ENCODE data around the gene ZNF710. TPM values are rescaled to one million over a fixed set of nuclear protein-coding genes. Genes with fewer than 3 reads are reported as not detected.

The ZNF710 gene
- total RNA-seq, 4 donors from 2014 or later: 6.6 to 13.8 (median 10.1) TPM

DNA sequence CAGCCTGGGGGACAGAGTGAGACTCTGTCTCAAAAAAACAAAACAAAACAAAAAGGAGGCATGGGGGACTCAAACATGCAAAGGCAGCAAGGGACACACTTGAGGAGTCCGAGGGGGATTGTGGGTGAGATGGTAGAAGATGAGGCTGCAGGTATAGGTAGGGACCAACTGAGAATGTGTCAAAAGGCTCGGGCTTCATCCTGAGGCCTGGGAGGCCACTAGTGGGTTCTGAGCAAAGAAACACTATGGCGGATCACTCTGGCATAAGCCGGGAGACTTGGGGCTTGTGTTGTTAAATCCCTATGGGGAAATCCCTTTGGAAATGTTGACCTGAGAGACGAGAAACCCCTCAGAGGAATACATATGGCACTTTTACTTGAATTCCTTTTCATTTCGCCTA is 21.2 kb downstream of the ZNF710 start:
- Histone ChIP-seq H3K9me3 (no peaks in the 10 kb centered on the region), H3K36me3 (no peaks in the 10 kb centered on the region), H3K27ac (replicated peaks in 1 of 4) (no peak overlapping the region), H3K4me1 (peaks cover 9 to 32% (median 22%) of the 10 kb centered on the region in 4 donors), H3K4me3 (no peak overlapping the region), H3K27me3 (no peaks in the 10 kb centered on the region)
- no peak for DNase-seq (ENCODE audit: extremely low spot score)
- TF ChIP-seq POLR2AphosphoS5 (IDR thresholded peaks at IDR 0.05) (no peak), EP300 (IDR thresholded peaks at IDR 0.05) (no peak), POLR2A (IDR thresholded peaks at IDR 0.05; ENCODE audit: low read depth) (no peak)
- TF ChIP-seq, protein P1, sequence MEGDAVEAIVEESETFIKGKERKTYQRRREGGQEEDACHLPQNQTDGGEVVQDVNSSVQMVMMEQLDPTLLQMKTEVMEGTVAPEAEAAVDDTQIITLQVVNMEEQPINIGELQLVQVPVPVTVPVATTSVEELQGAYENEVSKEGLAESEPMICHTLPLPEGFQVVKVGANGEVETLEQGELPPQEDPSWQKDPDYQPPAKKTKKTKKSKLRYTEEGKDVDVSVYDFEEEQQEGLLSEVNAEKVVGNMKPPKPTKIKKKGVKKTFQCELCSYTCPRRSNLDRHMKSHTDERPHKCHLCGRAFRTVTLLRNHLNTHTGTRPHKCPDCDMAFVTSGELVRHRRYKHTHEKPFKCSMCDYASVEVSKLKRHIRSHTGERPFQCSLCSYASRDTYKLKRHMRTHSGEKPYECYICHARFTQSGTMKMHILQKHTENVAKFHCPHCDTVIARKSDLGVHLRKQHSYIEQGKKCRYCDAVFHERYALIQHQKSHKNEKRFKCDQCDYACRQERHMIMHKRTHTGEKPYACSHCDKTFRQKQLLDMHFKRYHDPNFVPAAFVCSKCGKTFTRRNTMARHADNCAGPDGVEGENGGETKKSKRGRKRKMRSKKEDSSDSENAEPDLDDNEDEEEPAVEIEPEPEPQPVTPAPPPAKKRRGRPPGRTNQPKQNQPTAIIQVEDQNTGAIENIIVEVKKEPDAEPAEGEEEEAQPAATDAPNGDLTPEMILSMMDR (IDR thresholded peaks at IDR 0.05): no peak
- intact Hi-C loops (cut with DNase I): no loop called here
- 95% methylated on average over 6 of the region's 6 CpGs for WGBS

DNA sequence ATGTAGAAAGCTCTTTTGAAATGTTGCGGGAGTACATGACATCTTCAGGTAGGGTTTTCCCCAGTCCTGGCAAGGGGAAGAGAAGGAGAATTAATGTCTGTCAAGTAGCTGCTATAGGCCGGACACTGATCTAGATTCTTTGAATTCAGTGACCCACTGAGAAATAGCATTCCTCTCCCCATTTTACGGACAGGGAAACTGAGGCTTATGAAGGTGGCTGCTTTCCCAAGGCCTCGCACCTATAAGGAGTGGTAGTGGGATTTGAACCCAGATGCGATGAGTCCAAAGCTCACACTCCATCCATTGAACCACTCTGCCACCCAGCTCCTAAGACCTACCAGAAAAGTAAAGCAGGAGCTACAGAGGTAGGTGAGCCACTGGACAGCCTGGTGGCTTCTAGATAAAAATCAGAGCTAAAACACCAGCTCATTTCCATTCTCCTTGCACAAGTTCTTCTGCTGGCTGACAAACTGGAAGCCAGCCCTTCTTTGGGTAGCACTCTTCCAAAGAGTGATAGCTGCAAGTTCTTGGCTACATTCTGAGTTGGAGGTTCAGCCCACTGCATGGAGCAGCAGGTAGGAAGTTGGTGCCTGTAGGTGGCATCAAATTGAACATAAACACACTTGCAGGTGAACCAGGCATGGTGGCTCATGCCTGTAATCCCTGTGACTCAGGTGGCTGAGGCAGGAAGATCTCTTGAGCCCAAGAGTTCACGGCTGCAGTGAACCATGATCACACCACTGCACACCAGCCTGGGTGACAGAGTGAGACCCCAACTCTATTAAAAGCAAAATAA is 22.0 kb downstream of the ZNF710 start:
- WGBS: 100% methylated on average over 6 of the region's 6 CpGs

DNA sequence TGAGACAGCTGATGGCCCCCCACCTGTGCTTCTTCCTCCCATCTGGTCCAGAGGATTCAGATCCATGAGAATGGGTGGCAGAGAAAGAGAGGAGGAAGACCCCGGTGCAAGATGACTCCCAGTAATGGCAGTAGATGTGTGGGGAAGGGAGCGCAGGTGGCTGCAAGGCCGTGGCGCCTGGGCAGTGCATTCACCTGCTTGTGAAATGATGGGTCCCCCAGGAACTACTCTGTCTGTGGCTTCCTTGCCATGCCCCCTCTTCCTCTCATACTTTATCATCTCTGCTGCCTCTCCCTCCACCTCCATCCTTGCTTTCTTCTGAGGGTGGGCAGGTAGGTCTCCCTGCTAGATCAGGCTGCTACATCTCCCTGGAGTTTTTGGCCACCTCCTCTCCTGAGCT is 23.3 kb downstream of the ZNF710 start:
- TF ChIP-seq, protein P1 (IDR thresholded peaks at IDR 0.05): no peak
- TF ChIP-seq POLR2A (IDR thresholded peaks at IDR 0.05; ENCODE audit: low read depth) (no peak), EP300 (IDR thresholded peaks at IDR 0.05) (no peak), POLR2AphosphoS5 (IDR thresholded peaks at IDR 0.05) (no peak)

More for the DNA sequence above, 22.0 kb downstream of the ZNF710 start:
- no peaks in the 10 kb centered on the region for H3K36me3 ChIP-seq
- no peak overlapping the region for H3K27ac ChIP-seq (replicated peaks in 1 of 4)
- TF ChIP-seq POLR2AphosphoS5 (IDR thresholded peaks at IDR 0.05) (no peak), POLR2A (IDR thresholded peaks at IDR 0.05; ENCODE audit: low read depth) (no peak), EP300 (IDR thresholded peaks at IDR 0.05) (no peak)
- TF ChIP-seq, protein P1 (IDR thresholded peaks at IDR 0.05): no peak
- intact Hi-C loops (cut with DNase I): no loop called here
- no peaks in the 10 kb centered on the region for H3K9me3 ChIP-seq
- H3K27me3 ChIP-seq: no peaks in the 10 kb centered on the region
- H3K4me3 ChIP-seq: no peak overlapping the region
- H3K4me1 ChIP-seq: peaks cover 9 to 32% (median 22%) of the 10 kb centered on the region in 4 donors
- no peak for DNase-seq (ENCODE audit: extremely low spot score)

DNA sequence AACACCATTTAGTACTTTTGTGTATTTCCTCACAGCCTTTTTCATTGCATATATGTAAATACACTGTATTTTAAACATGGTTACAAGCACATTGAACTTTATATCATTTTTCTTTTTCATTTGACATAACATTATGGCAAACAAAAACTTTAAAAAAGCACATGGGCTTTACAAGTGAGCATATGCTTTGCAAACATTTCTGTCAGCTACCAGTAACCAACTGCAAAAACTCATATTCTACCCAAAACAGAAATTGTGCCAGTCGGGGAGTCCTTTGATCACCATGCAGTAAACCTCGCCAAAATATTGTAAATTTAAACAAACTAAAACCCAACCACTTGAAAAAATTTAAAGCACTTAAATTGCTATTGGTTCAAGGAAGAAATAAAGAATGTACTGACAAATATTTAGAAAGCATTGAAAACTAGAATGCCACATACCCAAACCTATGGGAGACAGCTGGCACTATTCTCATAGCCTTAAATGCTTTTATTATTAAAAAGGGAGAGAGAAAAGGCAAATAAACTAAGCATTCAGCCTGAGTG is 24.4 kb downstream of the ZNF710 start:
- Histone ChIP-seq H3K4me1 (peaks cover 4 to 18% (median 8%) of the 10 kb centered on the region in 4 donors), H3K9me3 (no peaks in the 10 kb centered on the region), H3K27me3 (no peaks in the 10 kb centered on the region), H3K36me3 (no peaks in the 10 kb centered on the region), H3K4me3 (no peak overlapping the region), H3K27ac (replicated peaks in 1 of 4) (no peak overlapping the region)
- 58% methylated on average over 2 of the region's 2 CpGs for WGBS
- TF ChIP-seq EP300 (IDR thresholded peaks at IDR 0.05): no peak
- TF ChIP-seq, protein P1 (IDR thresholded peaks at IDR 0.05): no peak
- TF ChIP-seq POLR2A (IDR thresholded peaks at IDR 0.05; ENCODE audit: low read depth): no peak
- TF ChIP-seq POLR2AphosphoS5 (IDR thresholded peaks at IDR 0.05): no peak
- intact Hi-C loops (cut with DNase I): no loop called here
- no peak for DNase-seq (ENCODE audit: extremely low spot score)

More for the DNA sequence above, 23.3 kb downstream of the ZNF710 start:
- Histone ChIP-seq H3K4me3 (no peak overlapping the region), H3K27me3 (no peaks in the 10 kb centered on the region), H3K4me1 (peaks cover 7 to 30% (median 18%) of the 10 kb centered on the region in 4 donors), H3K27ac (replicated peaks in 1 of 4) (no peak overlapping the region), H3K36me3 (no peaks in the 10 kb centered on the region), H3K9me3 (no peaks in the 10 kb centered on the region)
- intact Hi-C loops (cut with DNase I): no loop called here
- DNase-seq (ENCODE audit: extremely low spot score): no peak
- WGBS: 93% methylated on average over 4 of the region's 4 CpGs

Measured in esophagus muscularis mucosa (tissue), 4 donors.